Natural killer cell (primary cell): ENCODE measurements around the gene RBP7. TPM values are rescaled to one million over a fixed set of nuclear protein-coding genes. Genes with fewer than 3 reads are reported as not detected.
A peak's percentile ranks its signal among the peaks of the same experiment; 100 is the strongest.
"Not testable (repeated sequence)": the region's sequence is repeated elsewhere in the genome, so short reads cannot be mapped to it uniquely, and the experiment has no call there.

ENCODE experiments used
- ATAC-seq, 3 donors: fragments of 150-1000 bp in 2 of 3; fragments of 200-7000 bp in 1 of 3; cut with Tn5 transposase; 1 replicate in 1 of 3; 2 replicates in 2 of 3; pipeline ENCODE4 v1.10.0; 2021; ENCODE audit warnings: mild to moderate bottlenecking in 2 of 3, moderate library complexity in 2 of 3
- DNase-seq, 2 donors: peaks; one replicate each; pipeline versions ENCODE4 v3.0.0 to v3.0.0-alpha.2; 2013 to 2021; ENCODE audit warnings: mixed read lengths in 1 of 2
- H3K27ac ChIP-seq: one replicate; pipeline ENCODE4 v1.5.1; 2013; ENCODE audit warnings: mild to moderate bottlenecking, low read length
- H3K27me3 ChIP-seq: one replicate; pipeline ENCODE4 v1.6.1; 2013; ENCODE audit warnings: low read length; ENCODE audit not compliant: control insufficient read depth, insufficient read depth
- H3K36me3 ChIP-seq: one replicate; pipeline ENCODE4 v1.6.1; 2013; ENCODE audit warnings: low read length; ENCODE audit not compliant: control insufficient read depth, insufficient read depth
- H3K4me1 ChIP-seq: one replicate; pipeline ENCODE4 v1.6.1; 2013; ENCODE audit warnings: low read length; ENCODE audit not compliant: control insufficient read depth, insufficient read depth
- H3K4me3 ChIP-seq: one replicate; pipeline ENCODE4 v1.5.1; 2013; ENCODE audit warnings: low read length
- H3K9me3 ChIP-seq: one replicate; pipeline ENCODE4 v1.6.1; 2013; ENCODE audit warnings: low read length; ENCODE audit not compliant: control insufficient read depth, insufficient read depth
- H3K27ac Mint-ChIP-seq, 2 donors: one replicate each; pipeline ENCODE4 v1.8.0; 2022; ENCODE audit warnings: mild to moderate bottlenecking in 2 of 2, mixed read lengths in 2 of 2, moderate library complexity in 1 of 2
- H3K27me3 Mint-ChIP-seq, 2 donors: one replicate each; pipeline ENCODE4 v1.8.0; 2022; ENCODE audit warnings: low read depth in 2 of 2, mixed read lengths in 2 of 2
- H3K36me3 Mint-ChIP-seq: one replicate; pipeline ENCODE4 v1.8.0; 2022; ENCODE audit warnings: mixed read lengths
- H3K4me1 Mint-ChIP-seq, 2 donors: one replicate each; pipeline ENCODE4 v1.8.0; 2022; ENCODE audit warnings: mixed read lengths in 2 of 2
- H3K4me3 Mint-ChIP-seq: one replicate; pipeline ENCODE4 v1.8.0; 2022; ENCODE audit warnings: mild to moderate bottlenecking, moderate library complexity, mixed read lengths
- H3K9me3 Mint-ChIP-seq, 2 donors: one replicate each; pipeline ENCODE4 v1.8.0; 2022; ENCODE audit warnings: mixed read lengths in 2 of 2
- CTCF ChIP-seq: fragments of 200-600 bp; IDR thresholded peaks from one replicate; pipeline ENCODE4 v1.8.0; 2022; ENCODE audit warnings: antibody characterized with exemption
- WGBS: methylation state at CpG from one replicate; pipeline ENCODE4 v1.1.7; 2013; ENCODE audit warnings: missing lambda C conversion rate; ENCODE audit not compliant: insufficient coverage; 5-methylcytosine and 5-hydroxymethylcytosine counted together
- intact Hi-C: fragments of 100-400 bp; cut with micrococcal nuclease; formaldehyde crosslinking; loops from one replicate; pipeline ENCODE4 v1.14.2; 2022
- total RNA-seq, 4 donors: library from RNA; stranded (reverse); fragments of 120-200 nt in 1 of 4; gene quantifications; one replicate each; pipeline versions ENCODE4 v1.2.3 to v1.2.4, GENCODE V29; 2013 to 2022

The RBP7 gene
- total RNA-seq, 3 donors from 2014 or later (not counting 1 experiment from before 2014, with no cell fraction given): 0.89 to 2.3 (median 1.5) TPM

- Mint-ChIP-seq H3K27ac (no peak overlapping the region), H3K36me3 (no peaks in the 10 kb centered on the region), H3K4me1 (no peaks in the 10 kb centered on the region), H3K9me3 (no peaks in the 10 kb centered on the region), H3K4me3 (no peak overlapping the region), H3K27me3 (peaks cover 0 to 3% of the 10 kb centered on the region in 2 donors)
- DNase-seq (no peak), ATAC-seq (no peak)
- intact Hi-C loops: no loop called here
- WGBS: 100% methylated on average over 1 of the region's 2 CpGs
- no peaks in the 10 kb centered on the region for H3K27me3 ChIP-seq
- no peaks in the 10 kb centered on the region for H3K36me3 ChIP-seq
- H3K4me3 ChIP-seq: no peak overlapping the region
- no peak overlapping the region for H3K27ac ChIP-seq
- no peaks in the 10 kb centered on the region for H3K4me1 ChIP-seq
- H3K9me3 ChIP-seq: no peaks in the 10 kb centered on the region
- no peak for TF ChIP-seq CTCF
Observed at GRCh38 chr1:10025354-10025753, 28.3 kb downstream of the RBP7 start.

DNA sequence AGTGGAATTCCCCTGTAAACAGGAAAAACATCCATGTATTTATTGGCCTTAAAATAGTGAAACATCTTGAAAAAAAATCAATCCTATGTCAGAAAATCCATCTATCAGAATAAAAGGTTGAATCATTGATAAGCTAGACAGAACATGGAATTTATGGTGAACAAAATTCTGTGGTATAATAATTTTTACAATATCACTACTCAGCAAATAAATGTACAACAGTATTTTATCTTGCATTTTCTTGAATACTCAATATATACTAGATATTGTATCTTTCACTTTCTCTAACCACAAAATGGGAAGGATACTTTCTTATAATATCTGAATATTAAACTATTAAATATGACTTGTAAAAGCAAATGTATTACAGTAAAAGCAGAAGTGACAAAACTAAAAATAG lies 30.0 kb downstream of the RBP7 start:
- H3K27me3 ChIP-seq: no peaks in the 10 kb centered on the region
- H3K27ac Mint-ChIP-seq: no peak overlapping the region
- H3K27me3 Mint-ChIP-seq: peaks cover 0 to 3% of the 10 kb centered on the region in 2 donors
- ATAC-seq: no peak
- no peak for DNase-seq
- H3K9me3 Mint-ChIP-seq: no peaks in the 10 kb centered on the region
- no peaks in the 10 kb centered on the region for H3K36me3 Mint-ChIP-seq
- H3K4me3 Mint-ChIP-seq: no peak overlapping the region
- TF ChIP-seq CTCF: no peak
- H3K36me3 ChIP-seq: no peaks in the 10 kb centered on the region
- peaks cover under 1% of the 10 kb centered on the region for H3K4me1 ChIP-seq
- H3K9me3 ChIP-seq: no peaks in the 10 kb centered on the region
- peaks cover 1% of the 10 kb centered on the region in 2 donors for H3K4me1 Mint-ChIP-seq
- intact Hi-C loops: no loop called here
- H3K4me3 ChIP-seq: no peak overlapping the region
- H3K27ac ChIP-seq: no peak overlapping the region

DNA sequence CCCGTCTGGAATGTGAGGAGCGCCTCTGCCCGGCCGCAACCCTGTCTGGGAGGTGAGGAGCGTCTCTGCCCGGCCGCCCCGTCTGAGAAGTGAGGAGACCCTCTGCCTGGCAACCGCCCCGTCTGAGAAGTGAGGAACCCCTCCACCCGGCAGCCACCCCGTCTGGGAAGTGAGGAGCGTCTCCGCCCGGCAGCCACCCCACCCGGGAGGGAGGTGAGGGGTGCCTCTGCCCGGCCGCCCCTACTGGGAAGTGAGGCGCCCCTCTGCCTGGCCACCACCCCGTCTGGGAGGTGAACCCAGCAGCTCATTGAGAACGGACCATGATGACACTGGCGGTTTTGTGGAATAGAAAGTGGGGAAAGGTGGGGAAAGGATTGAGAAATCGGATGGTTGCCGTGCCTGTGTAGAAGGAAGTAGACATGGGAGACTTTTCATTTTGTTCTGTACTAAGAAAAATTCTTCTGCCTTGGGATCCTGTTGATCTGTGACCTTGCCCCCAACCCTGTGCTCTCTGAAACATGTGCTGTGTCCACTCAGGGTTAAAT lies 32.0 kb downstream of the RBP7 start:
- H3K9me3 Mint-ChIP-seq, H3K9me3 ChIP-seq, H3K27ac Mint-ChIP-seq, H3K27me3 Mint-ChIP-seq, H3K27ac ChIP-seq, H3K4me3 Mint-ChIP-seq, H3K27me3 ChIP-seq, DNase-seq, H3K36me3 Mint-ChIP-seq, H3K4me3 ChIP-seq, ATAC-seq, intact Hi-C loops, H3K36me3 ChIP-seq: not testable (repeated sequence)
- H3K4me1 Mint-ChIP-seq: peaks cover 17% of the 10 kb centered on the region in 2 donors
- 92% methylated on average over 24 of the region's 24 CpGs for WGBS
- peaks cover 11% of the 10 kb centered on the region for H3K4me1 ChIP-seq

DNA sequence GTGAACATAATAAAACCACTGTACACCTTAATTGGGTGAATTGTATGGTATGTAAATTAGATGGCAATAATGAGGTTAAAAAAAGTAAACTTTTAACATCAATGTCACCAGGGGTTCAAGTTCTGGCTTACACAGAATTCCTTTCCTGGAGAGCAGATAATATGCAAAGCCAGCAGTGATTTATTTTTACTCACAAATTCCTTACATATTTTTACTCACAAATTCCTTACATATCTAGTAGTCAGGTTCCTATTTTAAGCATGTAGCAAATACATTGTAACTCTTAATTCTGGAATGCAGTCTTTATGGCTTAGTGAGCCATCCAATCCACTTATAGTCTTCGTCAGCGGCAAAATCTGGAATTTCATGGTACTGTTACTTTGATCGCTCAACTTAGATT lies 34.4 kb downstream of the RBP7 start:
- Histone ChIP-seq H3K9me3 (no peaks in the 10 kb centered on the region), H3K4me3 (no peak overlapping the region), H3K27ac (no peak overlapping the region), H3K27me3 (no peaks in the 10 kb centered on the region), H3K4me1 (peaks cover 11% of the 10 kb centered on the region), H3K36me3 (peaks cover 5% of the 10 kb centered on the region)
- H3K4me1 Mint-ChIP-seq: peaks cover 24% of the 10 kb centered on the region in 2 donors
- intact Hi-C loops: no loop called here
- no peak for DNase-seq
- H3K27me3 Mint-ChIP-seq: no peaks in the 10 kb centered on the region
- no peaks in the 10 kb centered on the region for H3K36me3 Mint-ChIP-seq
- no CpG with 5 or more reads among the region's 3 CpGs for WGBS
- ATAC-seq: no peak
- H3K9me3 Mint-ChIP-seq: no peaks in the 10 kb centered on the region
- peak overlapping the region; percentile 25 for H3K4me3 Mint-ChIP-seq
- no peak for TF ChIP-seq CTCF
- no peak overlapping the region for H3K27ac Mint-ChIP-seq
